Measurements from ENCODE around the gene TMEM123. TPM values are rescaled to one million over a fixed set of nuclear protein-coding genes. Genes with fewer than 3 reads are reported as not detected.

Gene TMEM123
- total RNA-seq, 3 donors from 2014 or later (not counting 1 experiment from before 2014, with no cell fraction given), result 100 to 126 (median 118) TPM

- H3K27me3 ChIP-seq (ENCODE audit: control insufficient read depth, insufficient read depth, low read length), result no peaks in the 10 kb centered on the region
- no peaks in the 10 kb centered on the region for H3K9me3 ChIP-seq (ENCODE audit: control insufficient read depth, insufficient read depth, low read length)
- Mint-ChIP-seq H3K9me3 (no peaks in the 10 kb centered on the region), H3K27me3 (ENCODE audit: low read depth in 2 of 2) (no peaks in the 10 kb centered on the region), H3K4me3 (no peak overlapping the region), H3K27ac (no peak overlapping the region), H3K4me1 (peaks cover 43 to 46% of the 10 kb centered on the region in 2 donors), H3K36me3 (no peaks in the 10 kb centered on the region)
- H3K27ac ChIP-seq (ENCODE audit: low read length), result no peak overlapping the region
- H3K4me1 ChIP-seq (ENCODE audit: control insufficient read depth, insufficient read depth, low read length), result peaks cover 8% of the 10 kb centered on the region
- DNase-seq (peak in 1 of 2 donors; percentile 59), ATAC-seq (no peak)
- intact Hi-C loops (cut with micrococcal nuclease), result no loop called here
- TF ChIP-seq, protein P1, sequence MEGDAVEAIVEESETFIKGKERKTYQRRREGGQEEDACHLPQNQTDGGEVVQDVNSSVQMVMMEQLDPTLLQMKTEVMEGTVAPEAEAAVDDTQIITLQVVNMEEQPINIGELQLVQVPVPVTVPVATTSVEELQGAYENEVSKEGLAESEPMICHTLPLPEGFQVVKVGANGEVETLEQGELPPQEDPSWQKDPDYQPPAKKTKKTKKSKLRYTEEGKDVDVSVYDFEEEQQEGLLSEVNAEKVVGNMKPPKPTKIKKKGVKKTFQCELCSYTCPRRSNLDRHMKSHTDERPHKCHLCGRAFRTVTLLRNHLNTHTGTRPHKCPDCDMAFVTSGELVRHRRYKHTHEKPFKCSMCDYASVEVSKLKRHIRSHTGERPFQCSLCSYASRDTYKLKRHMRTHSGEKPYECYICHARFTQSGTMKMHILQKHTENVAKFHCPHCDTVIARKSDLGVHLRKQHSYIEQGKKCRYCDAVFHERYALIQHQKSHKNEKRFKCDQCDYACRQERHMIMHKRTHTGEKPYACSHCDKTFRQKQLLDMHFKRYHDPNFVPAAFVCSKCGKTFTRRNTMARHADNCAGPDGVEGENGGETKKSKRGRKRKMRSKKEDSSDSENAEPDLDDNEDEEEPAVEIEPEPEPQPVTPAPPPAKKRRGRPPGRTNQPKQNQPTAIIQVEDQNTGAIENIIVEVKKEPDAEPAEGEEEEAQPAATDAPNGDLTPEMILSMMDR (IDR thresholded peaks at IDR 0.05), result no peak
- WGBS (ENCODE audit: insufficient coverage), result 54% methylated on average over 2 of the region's 3 CpGs
- no peak overlapping the region for H3K4me3 ChIP-seq (ENCODE audit: low read length)
- no peaks in the 10 kb centered on the region for H3K36me3 ChIP-seq (ENCODE audit: control insufficient read depth, insufficient read depth, low read length)
These were observed 31.3 kb downstream of the TMEM123 start for GRCh38 chr11:102421261-102421660.

GRCh38 chr11:102420547-102420946 is 32.0 kb downstream of the TMEM123 start:
- no peaks in the 10 kb centered on the region for H3K27me3 Mint-ChIP-seq (ENCODE audit: low read depth in 2 of 2)
- DNase-seq (no peak), ATAC-seq (no peak)
- Histone ChIP-seq H3K9me3 (ENCODE audit: control insufficient read depth, insufficient read depth, low read length) (no peaks in the 10 kb centered on the region), H3K4me3 (ENCODE audit: low read length) (no peak overlapping the region), H3K36me3 (ENCODE audit: control insufficient read depth, insufficient read depth, low read length) (no peaks in the 10 kb centered on the region), H3K27ac (ENCODE audit: low read length) (no peak overlapping the region), H3K27me3 (ENCODE audit: control insufficient read depth, insufficient read depth, low read length) (no peaks in the 10 kb centered on the region), H3K4me1 (ENCODE audit: control insufficient read depth, insufficient read depth, low read length) (peaks cover 12% of the 10 kb centered on the region)
- H3K27ac Mint-ChIP-seq, result no peak overlapping the region
- no peaks in the 10 kb centered on the region for H3K9me3 Mint-ChIP-seq
- intact Hi-C loops (cut with micrococcal nuclease), result no loop called here
- 65% methylated on average over 2 of the region's 2 CpGs for WGBS (ENCODE audit: insufficient coverage)
- no peak overlapping the region for H3K4me3 Mint-ChIP-seq
- TF ChIP-seq, protein P1 (IDR thresholded peaks at IDR 0.05), result no peak
- no peaks in the 10 kb centered on the region for H3K36me3 Mint-ChIP-seq
- peaks cover 48 to 50% of the 10 kb centered on the region in 2 donors for H3K4me1 Mint-ChIP-seq

- TF ChIP-seq, protein P1 (IDR thresholded peaks at IDR 0.05), result no peak
- ATAC-seq, result no peak
- H3K9me3 Mint-ChIP-seq, result no peaks in the 10 kb centered on the region
- DNase-seq, result no peak
- no peak overlapping the region for H3K4me3 Mint-ChIP-seq
- H3K27me3 Mint-ChIP-seq (ENCODE audit: low read depth in 2 of 2), result no peaks in the 10 kb centered on the region
- H3K9me3 ChIP-seq (ENCODE audit: control insufficient read depth, insufficient read depth, low read length), result no peaks in the 10 kb centered on the region
- H3K4me1 Mint-ChIP-seq, result peaks cover 61 to 64% of the 10 kb centered on the region in 2 donors
- H3K27ac Mint-ChIP-seq, result no peak overlapping the region
- H3K27me3 ChIP-seq (ENCODE audit: control insufficient read depth, insufficient read depth, low read length), result no peaks in the 10 kb centered on the region
- H3K4me3 ChIP-seq (ENCODE audit: low read length), result no peak overlapping the region
- H3K4me1 ChIP-seq (ENCODE audit: control insufficient read depth, insufficient read depth, low read length), result peaks cover 12% of the 10 kb centered on the region
- 93% methylated on average over 3 of the region's 3 CpGs for WGBS (ENCODE audit: insufficient coverage)
- no peak overlapping the region for H3K27ac ChIP-seq (ENCODE audit: low read length)
- H3K36me3 ChIP-seq (ENCODE audit: control insufficient read depth, insufficient read depth, low read length), result no peaks in the 10 kb centered on the region
- intact Hi-C loops (cut with micrococcal nuclease), result no loop called here
- no peaks in the 10 kb centered on the region for H3K36me3 Mint-ChIP-seq
These were observed 33.4 kb downstream of the TMEM123 start for GRCh38 chr11:102419181-102419580.

DNA sequence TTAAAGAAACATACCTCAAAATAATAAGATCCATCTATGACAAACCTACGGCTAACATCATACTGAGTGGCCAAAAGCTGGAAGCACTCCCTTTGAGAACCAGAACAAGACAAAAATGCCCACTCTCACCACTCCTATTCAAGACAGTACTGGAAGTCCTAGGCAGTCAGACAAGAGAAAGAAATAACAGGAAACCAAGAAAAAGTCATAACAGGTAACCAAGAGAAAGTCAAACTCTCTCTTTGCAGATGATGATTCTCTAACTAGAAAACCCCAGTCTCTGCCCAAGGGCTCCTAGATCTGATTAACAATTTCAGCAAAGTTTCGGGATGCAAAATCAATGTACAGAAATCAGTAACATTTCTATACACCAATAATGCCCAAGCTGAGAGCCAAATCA is 35.6 kb downstream of the TMEM123 start:
- no peaks in the 10 kb centered on the region for H3K27me3 ChIP-seq (ENCODE audit: control insufficient read depth, insufficient read depth, low read length)
- WGBS (ENCODE audit: insufficient coverage), result 86% methylated on average over 2 of the region's 2 CpGs
- Mint-ChIP-seq H3K27me3 (ENCODE audit: low read depth in 2 of 2) (no peaks in the 10 kb centered on the region), H3K4me1 (peaks cover 55 to 57% of the 10 kb centered on the region in 2 donors), H3K4me3 (peak overlapping the region; percentile 41), H3K36me3 (no peaks in the 10 kb centered on the region), H3K9me3 (no peaks in the 10 kb centered on the region), H3K27ac (peak overlapping the region; percentile 6 to 33)
- DNase-seq (peak in 1 of 2 donors; percentile 52), ATAC-seq (no peak)
- intact Hi-C loops (cut with micrococcal nuclease), result no loop called here
- TF ChIP-seq, protein P1 (IDR thresholded peaks at IDR 0.05), result no peak
- H3K9me3 ChIP-seq (ENCODE audit: control insufficient read depth, insufficient read depth, low read length), result no peaks in the 10 kb centered on the region
- no peak overlapping the region for H3K27ac ChIP-seq (ENCODE audit: low read length)
- H3K4me3 ChIP-seq (ENCODE audit: low read length), result no peak overlapping the region
- no peaks in the 10 kb centered on the region for H3K36me3 ChIP-seq (ENCODE audit: control insufficient read depth, insufficient read depth, low read length)
- H3K4me1 ChIP-seq (ENCODE audit: control insufficient read depth, insufficient read depth, low read length), result peaks cover 10% of the 10 kb centered on the region

Data from natural killer cell (primary cell).